G401.6 (cell line): ENCODE results near the gene SCAPER.
"Not testable (repeated sequence)": the region's sequence is repeated elsewhere in the genome, so short reads cannot be mapped to it uniquely, and the experiment has no call there.

Experiments
- FAIRE-seq: peaks from 2 replicates; lab custom pipeline; 2012; peaks lifted over from hg19 to GRCh38; lab: Jason Lieb, UNC

Gene SCAPER

DNA sequence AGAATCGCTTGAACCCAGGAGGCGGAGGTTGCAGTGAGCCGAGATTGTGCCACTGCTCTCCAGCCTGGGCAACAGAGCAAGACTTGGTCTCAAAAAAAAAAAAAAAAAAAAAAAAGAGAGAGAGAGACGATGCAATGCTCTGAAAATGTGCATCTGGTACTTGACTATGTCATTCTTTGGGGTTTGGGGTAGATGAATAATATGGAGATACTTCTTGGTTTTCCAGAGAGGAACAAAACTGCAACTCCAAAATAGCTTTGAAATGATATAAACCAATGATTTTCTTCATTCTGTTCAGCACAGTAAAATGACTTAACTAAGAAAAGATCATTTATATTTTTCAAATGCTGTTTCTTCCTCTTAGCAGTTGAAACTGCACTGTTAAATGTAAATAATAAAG lies 409.7 kb downstream of the SCAPER start:
- no peak for FAIRE-seq

DNA sequence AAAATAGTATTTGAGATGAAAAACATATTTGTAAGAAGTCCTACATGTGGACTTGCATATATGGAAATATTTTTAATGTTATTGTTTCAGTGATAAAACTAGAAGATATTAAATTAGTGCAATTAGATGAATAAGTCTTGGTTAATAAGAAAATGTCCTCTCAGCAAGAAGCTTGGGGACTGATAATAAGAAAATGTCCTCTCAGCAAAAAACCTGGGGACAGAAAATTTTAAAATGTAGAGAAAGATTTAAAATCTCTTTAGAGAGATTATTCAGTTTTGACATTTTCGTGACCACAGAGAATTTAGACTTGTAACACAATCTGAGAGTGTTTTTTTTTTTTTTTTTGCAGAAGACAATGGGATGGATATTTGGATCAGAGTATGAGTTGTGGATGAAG lies 412.6 kb downstream of the SCAPER start:
- FAIRE-seq = peak; percentile 23

DNA sequence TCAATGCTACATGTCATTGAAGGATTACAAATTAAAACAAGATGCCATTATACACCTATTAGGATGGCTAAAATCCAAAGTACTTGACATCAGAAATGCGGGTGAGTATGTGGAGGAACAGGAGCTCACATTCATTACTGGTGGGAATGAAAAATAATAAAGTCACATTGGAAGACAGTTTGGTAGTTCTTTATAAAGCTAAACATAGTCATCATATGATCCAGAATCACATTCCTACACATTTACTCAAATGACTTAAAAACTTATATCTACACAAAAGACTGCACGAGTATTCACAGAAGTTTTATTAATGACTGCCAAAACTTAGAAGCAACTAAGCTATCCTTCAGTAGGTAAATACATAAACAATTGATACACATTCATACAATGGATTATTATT lies 421.4 kb downstream of the SCAPER start:
- FAIRE-seq = no peak

DNA sequence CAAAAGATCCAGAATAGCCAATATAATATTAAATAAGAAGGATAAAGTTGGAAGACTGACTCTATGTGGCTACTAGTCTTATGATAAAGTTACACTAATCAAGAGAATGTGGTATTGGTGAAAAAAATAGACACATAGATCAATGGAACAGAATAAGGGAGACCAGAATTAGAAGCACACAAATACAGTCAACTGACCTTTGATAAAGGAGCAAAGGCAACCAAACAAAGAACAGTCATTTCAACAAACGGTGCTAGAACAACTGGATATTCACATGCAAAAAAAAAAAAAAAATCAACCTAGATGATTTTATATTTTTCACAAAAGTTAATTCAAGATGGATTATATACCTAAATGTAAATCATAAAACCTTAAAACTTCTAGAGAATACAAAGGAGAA lies 422.1 kb downstream of the SCAPER start:
- FAIRE-seq = peak; percentile 70

DNA sequence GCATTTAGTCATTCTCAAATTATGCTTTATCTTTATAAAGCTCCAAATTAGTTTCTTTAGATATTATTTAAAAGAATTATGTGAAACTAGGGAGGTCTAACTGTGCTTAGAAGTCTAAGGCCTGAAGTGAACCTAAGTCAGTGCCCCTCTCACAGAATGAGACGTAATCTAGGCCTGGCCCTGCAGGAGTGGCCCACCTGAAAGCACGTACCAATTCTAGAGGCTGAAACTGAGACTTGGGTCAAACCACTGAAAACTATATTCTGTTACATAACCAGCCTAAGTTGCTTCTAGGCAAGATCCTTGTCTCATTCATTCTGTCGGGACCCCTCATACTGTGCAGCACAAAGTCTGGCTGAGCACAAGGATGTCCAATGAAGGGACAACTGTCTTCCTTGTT lies 424.9 kb downstream of the SCAPER start:
- no peak for FAIRE-seq

DNA sequence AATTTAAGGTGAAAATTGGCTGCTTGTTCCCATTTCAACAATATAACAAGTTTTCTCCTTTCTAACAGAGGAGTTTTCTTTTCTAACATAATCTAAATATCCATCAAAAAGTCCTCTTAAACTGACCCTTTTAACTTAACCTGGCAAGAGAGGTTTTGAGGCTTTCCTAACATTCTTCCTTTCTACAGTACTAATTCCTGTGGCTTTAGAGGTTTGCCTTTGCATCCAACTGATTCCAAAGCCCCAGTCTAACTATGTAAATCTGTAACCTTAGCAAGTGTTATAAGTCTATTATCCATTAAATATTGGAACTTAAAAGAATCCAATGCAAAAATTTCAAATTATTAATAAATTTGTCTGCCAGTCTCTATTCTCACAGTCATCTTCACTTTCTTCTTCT lies 434.4 kb downstream of the SCAPER start:
- no peak for FAIRE-seq

DNA sequence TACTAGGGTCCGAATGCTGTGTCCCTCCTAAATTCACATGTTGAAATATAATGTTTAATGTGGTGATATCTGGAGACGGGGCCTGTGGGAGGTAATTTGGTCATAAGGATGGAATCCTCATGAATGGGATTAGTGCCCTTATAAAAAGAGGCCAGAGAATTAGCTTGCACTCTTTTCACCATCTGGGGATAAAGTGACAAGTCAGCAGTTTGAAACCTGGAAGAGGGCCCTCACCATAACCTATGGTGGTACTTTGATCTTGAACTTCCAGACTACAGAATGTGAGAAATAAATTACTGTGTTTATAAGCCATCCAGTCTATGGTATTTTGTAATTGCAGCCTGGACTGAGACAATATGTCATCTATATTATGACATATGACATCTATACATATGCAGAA lies 436.4 kb downstream of the SCAPER start:
- FAIRE-seq = no peak

DNA sequence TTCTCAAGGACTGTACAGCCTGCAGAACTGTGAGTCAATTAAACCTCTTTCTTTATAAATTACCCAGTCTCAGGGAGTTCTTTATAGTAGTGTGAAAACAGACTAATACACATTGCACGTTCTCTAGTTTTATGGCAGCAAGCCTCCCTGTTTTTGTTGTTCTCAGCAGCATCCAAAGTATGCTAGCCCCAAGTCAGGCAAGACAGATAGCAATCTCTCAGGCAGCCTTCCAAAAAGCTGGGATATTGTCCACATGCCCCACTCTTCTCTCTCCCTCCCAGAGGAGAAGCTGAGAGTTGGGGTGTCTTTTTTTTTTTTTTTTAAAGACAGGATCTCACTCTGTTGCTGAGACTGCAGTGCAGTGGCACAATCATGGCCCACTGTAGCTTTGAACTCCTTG lies 438.0 kb downstream of the SCAPER start:
- no peak for FAIRE-seq

DNA sequence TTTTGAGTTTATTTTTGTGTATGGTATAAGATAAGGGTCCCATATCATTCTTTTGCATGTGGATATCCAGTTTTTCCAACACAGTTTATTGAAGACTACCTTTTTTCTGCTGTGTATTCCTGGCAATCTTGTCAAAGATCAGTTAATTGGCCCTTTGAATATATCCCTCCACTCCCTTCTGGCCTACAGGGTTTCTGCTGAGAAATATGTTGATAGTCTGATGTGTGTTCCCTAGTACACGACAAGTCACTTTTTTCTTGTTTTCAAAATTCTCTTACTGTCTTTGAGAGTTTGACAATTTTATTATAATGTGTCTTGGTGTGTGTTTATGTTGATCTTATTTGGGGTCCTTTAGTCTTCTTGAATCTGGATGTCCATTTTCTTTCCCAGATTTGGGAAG lies 439.4 kb downstream of the SCAPER start:
- FAIRE-seq = no peak

DNA sequence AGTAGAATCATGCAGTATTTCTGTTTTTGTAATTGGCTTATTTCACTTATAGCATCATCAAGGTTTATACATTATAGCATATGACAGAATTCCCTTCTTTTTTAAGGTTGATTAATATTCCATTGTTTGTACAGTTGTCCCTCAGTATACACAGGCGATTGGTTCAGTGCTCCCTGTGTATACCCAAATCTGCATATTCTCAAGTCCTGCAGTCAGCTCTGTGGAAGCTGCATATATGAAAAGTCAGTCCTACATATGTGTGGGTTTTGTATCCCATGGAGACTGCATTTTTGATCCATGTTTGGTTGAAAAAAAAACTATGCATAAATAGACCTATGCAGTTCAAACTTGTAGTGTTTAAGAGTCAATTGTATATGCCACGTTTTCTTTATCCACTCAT lies 440.9 kb downstream of the SCAPER start:
- FAIRE-seq = no peak

DNA sequence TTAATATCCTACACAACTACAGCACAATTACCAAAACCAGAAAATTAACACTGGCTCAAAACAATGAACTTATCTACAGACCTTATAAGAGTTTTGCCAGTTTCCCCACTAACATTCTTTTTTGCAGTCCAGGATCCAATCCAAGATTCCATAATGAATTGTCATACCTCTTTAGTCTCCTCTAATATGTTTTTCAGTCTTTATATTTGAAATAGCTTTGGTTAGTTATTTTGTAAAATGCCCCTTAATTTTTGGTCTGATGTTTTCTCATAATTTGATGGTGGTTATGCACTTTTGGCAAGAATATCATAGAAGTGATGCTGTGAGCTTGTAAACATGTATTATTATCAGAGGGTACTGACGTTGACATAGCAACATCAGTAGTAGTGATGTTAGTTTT lies 444.3 kb downstream of the SCAPER start:
- no peak for FAIRE-seq

DNA sequence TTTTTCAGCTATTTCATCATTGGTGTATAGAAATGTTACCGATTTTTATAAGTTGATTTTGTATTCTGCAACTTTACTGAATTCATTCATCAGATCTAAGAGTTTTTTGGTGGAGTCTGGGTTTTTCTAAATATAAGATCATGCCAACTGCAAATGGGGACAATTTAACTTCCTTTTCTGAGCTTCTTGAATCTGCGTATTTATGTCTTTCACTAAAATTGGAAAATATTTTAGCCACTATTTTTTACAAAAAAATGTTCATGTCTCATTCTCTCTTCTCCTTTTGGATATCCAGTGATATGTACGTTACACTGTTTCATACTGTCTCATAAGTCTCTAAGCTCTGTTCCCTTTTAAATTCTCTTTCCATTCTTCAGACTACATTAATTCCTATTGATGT lies 444.8 kb downstream of the SCAPER start:
- no peak for FAIRE-seq

DNA sequence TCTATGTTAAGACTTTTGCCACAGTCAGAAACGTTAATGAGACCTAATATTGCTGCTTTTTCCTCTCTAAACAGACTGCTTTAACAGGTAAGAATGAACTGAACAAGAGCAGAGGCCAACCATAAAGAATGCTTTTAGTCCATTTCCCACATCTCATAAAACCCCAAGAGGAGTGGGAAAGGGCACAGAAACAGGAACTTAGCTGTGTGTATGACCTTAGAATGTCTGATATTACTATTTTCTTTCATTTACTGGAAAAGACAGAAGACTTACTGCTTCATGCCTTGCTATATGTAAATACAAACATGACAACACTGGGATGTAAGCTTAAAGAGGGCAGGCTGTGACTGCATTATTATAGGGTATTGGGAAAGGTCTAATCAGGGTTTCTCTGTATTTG lies 453.6 kb downstream of the SCAPER start:
- FAIRE-seq = no peak

DNA sequence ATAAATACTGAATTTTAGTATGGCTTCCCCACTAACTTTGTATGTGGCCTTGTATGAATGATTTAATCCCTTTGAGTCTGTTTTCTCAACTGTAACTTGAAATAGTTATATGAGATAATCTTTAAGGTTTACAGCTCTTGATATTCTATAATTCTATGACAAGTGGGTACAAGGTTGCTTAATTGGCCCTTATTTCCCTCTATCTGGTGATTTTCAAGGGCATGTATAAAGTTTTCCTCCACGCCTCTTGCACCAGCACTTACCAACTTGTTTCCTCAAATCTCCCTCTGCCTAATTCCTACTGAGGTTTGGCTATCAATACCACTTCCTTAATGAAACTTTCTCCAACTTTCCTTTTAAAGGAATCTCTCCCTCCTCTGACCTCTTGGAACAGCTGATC lies 455.7 kb downstream of the SCAPER start:
- FAIRE-seq = no peak

DNA sequence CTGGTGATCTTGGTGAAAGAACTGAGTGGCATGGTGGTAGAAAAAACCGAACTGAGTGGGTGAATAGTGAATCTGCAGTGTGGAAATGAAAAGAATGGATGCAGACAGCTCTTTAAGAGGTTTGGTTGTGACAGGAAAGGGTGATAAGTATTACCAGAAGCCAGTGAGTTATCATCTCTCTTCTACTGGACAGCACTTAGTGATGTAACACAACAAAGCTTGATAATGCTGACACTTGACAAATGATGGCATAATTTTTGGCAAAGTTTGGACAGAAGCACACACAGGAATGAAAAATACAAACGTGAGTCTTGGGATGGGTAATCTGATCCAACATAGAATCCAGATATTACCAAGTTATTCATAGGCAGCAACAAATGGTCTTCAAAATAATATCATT lies 456.4 kb downstream of the SCAPER start:
- no peak for FAIRE-seq

DNA sequence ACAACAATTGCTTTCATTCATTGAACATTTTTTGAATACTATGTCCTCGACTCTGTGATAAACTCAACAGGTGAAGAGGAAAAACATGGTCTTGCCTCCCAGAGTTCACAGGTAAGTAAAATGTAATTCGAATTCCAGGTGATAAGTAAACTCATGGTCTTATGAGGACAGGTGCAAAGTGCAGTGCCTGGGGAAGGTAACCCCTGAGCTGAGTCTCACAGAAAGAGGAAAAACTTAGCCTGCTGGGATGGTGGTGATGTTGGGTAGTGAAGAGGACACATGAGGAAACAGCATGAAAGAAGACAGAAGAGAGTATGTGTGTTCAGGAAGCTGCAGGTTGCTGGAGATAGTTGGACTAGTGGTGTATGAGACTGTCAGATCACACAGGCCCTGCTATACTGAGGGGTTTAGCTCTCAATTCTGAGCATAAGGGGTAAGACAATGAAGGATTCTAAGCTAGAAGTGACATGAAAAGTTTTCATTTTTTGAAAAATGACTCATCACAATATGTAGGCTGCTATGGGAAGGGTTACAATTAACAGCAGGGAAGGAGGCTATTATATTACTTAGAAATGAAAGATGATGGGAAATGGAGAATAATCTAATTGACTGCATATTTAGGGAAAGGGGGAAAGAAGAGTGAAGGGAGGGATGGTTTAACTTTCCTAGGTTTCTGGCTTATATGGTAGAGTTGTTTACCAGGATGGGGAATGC lies 457.3 kb downstream of the SCAPER start:
- FAIRE-seq = no peak

DNA sequence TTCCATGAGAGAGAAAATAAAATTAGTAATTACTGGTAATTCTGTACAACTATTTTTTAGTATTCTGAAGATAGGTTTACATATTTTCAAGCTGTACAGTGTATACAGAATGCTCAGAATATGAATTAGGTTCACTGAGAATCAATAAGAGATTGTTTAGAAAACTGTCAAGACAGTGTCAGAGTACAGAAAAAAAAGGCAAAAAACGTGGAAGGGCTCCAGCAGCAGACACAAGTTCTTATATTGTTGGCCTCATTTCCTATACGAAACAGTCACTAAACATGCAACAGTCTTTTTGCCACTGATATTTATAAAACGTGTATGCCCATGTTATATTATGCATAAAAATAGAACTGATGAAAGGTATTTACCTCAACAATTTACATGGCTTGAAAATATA lies 464.7 kb downstream of the SCAPER start:
- no peak for FAIRE-seq

DNA sequence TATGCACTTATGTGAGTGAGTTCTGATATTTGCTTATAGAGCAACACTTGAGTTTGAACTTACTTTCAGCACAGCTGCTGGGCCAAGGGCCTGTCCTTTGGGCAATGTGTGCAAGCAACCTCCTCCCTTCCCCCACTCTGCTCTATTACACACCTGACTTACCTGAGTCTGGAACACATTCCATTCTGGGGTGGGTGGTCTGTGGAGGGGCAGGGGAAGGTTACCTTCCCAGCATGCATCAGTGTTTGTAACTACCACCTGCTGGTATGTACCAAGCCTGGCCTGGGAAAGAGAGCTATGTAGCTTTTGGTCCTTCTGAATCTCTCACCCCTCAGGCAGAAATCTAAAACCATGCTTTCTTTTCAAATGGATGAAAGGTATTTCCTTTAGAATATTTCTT lies 465.6 kb downstream of the SCAPER start:
- FAIRE-seq = no peak

DNA sequence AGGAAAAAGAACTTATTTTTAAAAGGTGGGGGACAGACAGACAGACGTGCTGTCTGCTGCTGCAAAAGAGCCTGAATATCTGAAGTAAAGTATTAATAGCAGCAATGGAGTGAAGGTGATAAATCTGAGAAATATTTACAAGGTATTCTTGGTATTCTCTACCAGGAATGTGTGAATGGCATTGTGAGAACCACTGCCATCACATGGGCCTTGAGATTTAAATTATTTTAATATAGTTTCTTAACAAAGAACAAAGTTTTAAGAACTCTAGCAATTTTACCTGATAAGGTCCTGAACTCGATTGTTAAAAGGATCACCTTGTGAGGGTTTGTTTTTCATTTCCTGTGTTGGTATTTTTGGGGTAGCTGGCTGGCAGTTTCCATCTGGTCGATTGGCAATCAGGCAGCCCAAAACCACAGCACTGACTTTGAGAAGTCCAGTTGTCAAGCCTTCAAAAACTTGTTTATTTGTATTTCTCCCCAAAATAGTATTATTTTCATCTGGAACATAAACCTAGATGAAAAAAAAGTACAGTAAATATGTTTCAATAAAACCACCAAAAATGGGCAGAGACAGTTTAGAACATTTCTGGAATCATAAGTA lies 471.2 kb downstream of the SCAPER start:
- FAIRE-seq = peak; percentile 60

DNA sequence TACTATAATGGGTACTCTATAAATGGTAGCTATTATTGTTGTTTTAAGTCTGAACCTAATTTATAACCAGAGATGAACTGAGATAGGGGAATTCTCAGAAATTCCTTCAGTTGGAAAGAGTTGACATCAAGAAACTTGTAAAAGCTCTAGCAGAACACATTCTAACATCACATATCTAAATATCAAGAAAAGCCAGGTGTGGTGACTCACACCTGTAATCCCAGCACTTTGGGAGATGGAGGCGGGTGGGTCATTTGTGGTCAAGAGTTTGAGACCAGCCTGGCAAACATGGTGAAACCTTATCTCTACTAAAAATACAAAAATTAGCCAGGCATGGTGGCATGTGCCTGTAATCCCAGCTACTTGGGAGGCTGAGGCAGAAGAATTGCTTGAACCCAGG lies 472.1 kb downstream of the SCAPER start:
- FAIRE-seq = not testable (repeated sequence)

DNA sequence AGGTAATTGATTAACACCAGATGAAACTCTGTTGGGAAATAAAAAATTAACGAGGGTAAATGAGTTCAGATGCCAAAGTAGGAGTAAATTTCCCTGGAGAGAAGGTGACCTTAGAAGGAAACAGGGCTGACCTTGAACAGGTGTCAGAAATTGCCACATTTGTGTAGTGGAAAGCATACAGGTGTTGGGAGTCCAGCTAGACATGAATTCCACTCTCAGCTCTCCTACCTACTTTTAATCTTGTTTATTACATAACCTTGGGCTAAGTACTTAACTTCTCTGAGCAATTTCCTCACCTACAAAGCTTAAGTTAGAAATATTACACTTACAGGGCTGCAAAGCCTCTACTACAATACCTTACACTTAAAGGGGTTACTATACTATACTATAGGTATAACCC lies 472.5 kb downstream of the SCAPER start:
- peak; percentile 3 for FAIRE-seq

DNA sequence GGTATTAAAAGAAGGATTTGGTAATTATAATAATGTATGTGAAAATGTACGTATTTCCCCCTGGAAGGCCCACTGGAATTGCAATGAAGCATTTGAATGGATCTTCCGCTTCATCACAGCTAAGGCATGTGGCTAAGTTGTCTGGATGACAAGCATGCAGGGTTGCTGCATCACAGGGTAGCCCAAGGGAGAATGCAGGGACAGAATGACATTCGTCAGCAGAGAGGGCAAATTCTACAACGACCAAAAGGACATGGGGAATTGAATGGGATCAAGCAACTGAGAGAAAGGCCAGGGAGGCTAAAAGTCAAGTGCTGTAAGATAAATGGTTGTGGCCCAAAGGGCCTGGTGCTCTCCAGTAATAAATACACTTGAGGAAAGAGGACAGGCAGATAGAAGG lies 473.2 kb downstream of the SCAPER start:
- FAIRE-seq = no peak

DNA sequence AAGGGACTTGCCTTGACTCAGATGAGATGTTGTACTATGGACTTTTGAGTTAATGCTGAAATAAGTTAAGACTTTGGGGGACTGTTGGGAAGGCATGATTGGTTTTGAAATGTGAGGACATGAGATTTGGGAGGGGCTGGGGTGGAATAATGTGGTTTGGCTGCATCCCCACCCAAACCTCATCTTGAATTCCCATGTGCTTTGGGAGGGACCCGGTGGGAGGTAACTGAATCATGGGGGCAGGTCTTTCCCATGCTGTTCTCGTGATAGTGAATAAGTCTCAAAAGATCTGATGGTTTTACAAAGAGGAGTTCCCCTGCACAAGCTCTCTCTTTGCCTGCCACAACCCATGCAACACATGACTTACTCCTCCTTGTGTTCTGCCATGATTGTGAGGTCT lies 474.4 kb downstream of the SCAPER start:
- FAIRE-seq = not testable (repeated sequence)

DNA sequence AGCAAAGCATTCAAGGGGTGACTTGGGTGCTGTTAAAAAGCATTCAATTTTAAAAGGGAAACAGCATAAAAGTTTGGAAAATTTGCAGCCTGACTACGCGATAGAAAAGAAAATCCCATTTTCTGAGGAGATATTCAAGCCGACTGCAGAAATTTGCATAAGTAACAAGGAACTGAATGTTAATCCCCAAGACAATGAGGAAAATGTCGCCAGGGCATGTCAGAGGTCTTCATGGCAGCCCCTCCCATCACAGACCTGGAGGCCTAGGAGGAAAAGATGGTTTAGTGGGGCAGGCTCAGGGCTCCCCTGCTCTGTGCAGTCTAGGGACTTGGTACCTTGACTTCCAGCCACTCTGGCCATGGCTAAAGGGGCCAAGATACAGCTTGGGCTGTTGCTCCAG lies 475.5 kb downstream of the SCAPER start:
- no peak for FAIRE-seq

DNA sequence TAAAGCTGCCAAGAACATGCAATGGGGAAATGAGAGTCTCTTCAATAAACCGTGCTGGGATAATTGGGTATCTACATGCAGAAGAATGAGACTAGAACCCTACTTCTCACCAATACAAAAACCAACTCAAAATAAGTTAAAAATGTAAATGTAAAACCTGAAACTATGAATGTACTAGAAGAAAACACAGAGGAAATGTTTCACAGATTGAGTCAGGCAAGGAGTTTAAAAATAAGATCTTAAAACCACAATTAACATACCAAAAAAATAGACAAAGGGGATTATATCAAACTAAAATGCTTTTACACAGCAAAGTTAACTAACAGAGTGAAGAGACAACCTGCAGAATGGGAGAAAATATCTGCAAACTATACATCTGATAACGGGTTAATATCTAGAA lies 478.2 kb downstream of the SCAPER start:
- FAIRE-seq = no peak
